Thyroid gland (tissue), 4 donors: Measurements from ENCODE around the gene MKNK2. TPM values are rescaled to one million over a fixed set of nuclear protein-coding genes. Genes with fewer than 3 reads are reported as not detected.

Experiments used
- DNase-seq, 2 donors: peaks; one replicate each; pipeline ENCODE4 v3.0.0-alpha.2; 2019
- H3K27ac ChIP-seq, 3 donors: fragments of 200-600 bp; sonication (generic); 1 replicate in 2 of 3; 2 replicates in 1 of 3; pipeline ENCODE4 v1.5.1; 2016 to 2019; ENCODE audit warnings: mild to moderate bottlenecking in 1 of 3, moderate library complexity in 1 of 3
- H3K27me3 ChIP-seq: fragments of 200-600 bp; sonication (generic); one replicate; pipeline ENCODE4 v1.5.1; 2019
- H3K36me3 ChIP-seq, 2 donors: fragments of 200-600 bp; sonication (generic); one replicate each; pipeline ENCODE4 v1.5.1; 2016 to 2019
- H3K4me1 ChIP-seq, 2 donors: fragments of 200-600 bp; sonication (generic); one replicate each; pipeline ENCODE4 v1.5.1; 2017 to 2019
- H3K4me3 ChIP-seq, 3 donors: fragments of 200-600 bp; sonication (generic); replicated peaks in 1 of 3; 1 replicate in 2 of 3; 2 replicates in 1 of 3; pipeline ENCODE4 v1.5.1; 2016; ENCODE audit warnings: mild to moderate bottlenecking in 1 of 3
- H3K9me3 ChIP-seq: fragments of 200-600 bp; sonication (generic); one replicate; pipeline ENCODE4 v1.5.1; 2017
- POLR2A ChIP-seq, 2 donors: fragments of 450-650 bp; IDR thresholded peaks; one replicate each; pipeline ENCODE4 v1.6.1; 2017; ENCODE audit warnings: antibody characterized with exemption in 2 of 2, mild to moderate bottlenecking in 2 of 2, moderate library complexity in 1 of 2
- WGBS, 2 donors: methylation state at CpG; one replicate each; pipeline ENCODE4 v1.1.5; 2017; 5-methylcytosine and 5-hydroxymethylcytosine counted together
- intact Hi-C: fragments of 100-400 bp; cut with DNase I; formaldehyde crosslinking; loops from one replicate; pipeline ENCODE4 v1.15.1; 2023
- total RNA-seq, 4 donors: library from RNA; depleted of rRNA; stranded (reverse); fragments of >200 nt; gene quantifications; one replicate each; pipeline ENCODE4 v1.2.3, GENCODE V29; 2016
- TF ChIP-seq, protein P1 (sequence below), 6 experiments: fragments of 200-600 bp in 3 of 6; fragments of 450-650 bp in 3 of 6; sonication (generic) in 3 of 6; IDR thresholded peaks; one replicate each; pipeline ENCODE4 v1.5.1; 2016 to 2019; ENCODE audit warnings: antibody characterized with exemption in 6 of 6, mild to moderate bottlenecking in 2 of 6, inconsistent platforms in 1 of 6, moderate library complexity in 1 of 6

Gene MKNK2
- total RNA-seq, 4 donors from 2014 or later, result 106 to 161 (median 123) TPM

- H3K27ac ChIP-seq, result no peak overlapping the region
- no peak for DNase-seq
- no peaks in the 10 kb centered on the region for H3K36me3 ChIP-seq
- no peak for TF ChIP-seq POLR2A (IDR thresholded peaks at IDR 0.05)
- TF ChIP-seq, protein P1, sequence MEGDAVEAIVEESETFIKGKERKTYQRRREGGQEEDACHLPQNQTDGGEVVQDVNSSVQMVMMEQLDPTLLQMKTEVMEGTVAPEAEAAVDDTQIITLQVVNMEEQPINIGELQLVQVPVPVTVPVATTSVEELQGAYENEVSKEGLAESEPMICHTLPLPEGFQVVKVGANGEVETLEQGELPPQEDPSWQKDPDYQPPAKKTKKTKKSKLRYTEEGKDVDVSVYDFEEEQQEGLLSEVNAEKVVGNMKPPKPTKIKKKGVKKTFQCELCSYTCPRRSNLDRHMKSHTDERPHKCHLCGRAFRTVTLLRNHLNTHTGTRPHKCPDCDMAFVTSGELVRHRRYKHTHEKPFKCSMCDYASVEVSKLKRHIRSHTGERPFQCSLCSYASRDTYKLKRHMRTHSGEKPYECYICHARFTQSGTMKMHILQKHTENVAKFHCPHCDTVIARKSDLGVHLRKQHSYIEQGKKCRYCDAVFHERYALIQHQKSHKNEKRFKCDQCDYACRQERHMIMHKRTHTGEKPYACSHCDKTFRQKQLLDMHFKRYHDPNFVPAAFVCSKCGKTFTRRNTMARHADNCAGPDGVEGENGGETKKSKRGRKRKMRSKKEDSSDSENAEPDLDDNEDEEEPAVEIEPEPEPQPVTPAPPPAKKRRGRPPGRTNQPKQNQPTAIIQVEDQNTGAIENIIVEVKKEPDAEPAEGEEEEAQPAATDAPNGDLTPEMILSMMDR (IDR thresholded peaks at IDR 0.05), result no peak
- peaks cover 9 to 13% of the 10 kb centered on the region in 2 donors for H3K4me1 ChIP-seq
- intact Hi-C loops, result loop anchor here (5.0 kb wide), 1 partner anchor 64 kb away; no protein-coding TSS in a partner anchor
- 92 to 96% methylated on average over 12 of the region's 12 CpGs for WGBS, 2 donors
- no peaks in the 10 kb centered on the region for H3K27me3 ChIP-seq
- H3K9me3 ChIP-seq, result no peaks in the 10 kb centered on the region
- no peak overlapping the region for H3K4me3 ChIP-seq
Measured at GRCh38 chr19:2011169-2011568, 39.9 kb downstream of the MKNK2 start.

GRCh38 chr19:2010135-2010668 lies 40.8 kb downstream of the MKNK2 start:
- TF ChIP-seq POLR2A (IDR thresholded peaks at IDR 0.05), result no peak
- TF ChIP-seq, protein P1 (IDR thresholded peaks at IDR 0.05), result no peak
- H3K4me3 ChIP-seq, result no peak overlapping the region
- intact Hi-C loops, result loop anchor here (5.0 kb wide), 1 partner anchor 63 kb away; no protein-coding TSS in a partner anchor
- no peaks in the 10 kb centered on the region for H3K36me3 ChIP-seq
- no peaks in the 10 kb centered on the region for H3K9me3 ChIP-seq
- H3K27ac ChIP-seq, result no peak overlapping the region
- 95 to 96% methylated on average over 17 to 20 of the region's 20 CpGs for WGBS, 2 donors
- DNase-seq, result no peak
- H3K27me3 ChIP-seq, result no peaks in the 10 kb centered on the region
- peaks cover 8 to 11% of the 10 kb centered on the region in 2 donors for H3K4me1 ChIP-seq

DNA sequence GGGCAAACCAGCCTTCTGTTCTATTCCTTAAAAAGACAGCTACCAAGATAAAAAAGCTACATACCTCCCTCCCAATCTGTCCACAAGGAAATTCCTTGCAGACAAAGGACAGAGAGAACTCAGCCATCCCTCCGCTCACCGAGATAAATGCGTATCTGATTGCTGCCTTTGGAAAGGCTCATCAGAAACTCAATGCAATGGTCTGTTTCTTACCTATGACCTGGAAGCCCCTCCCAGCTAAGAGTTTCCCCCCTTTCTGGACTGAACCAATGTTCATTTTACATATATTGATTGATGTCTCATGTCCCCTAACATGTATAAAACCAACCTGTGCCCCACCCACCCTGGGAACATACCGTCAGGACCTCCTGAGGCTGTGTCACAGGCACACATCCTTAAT lies 47.2 kb downstream of the MKNK2 start:
- no peak for DNase-seq
- no peak overlapping the region for H3K27ac ChIP-seq

GRCh38 chr19:1999856-2000515 lies 51.1 kb downstream of the MKNK2 start:
- Histone ChIP-seq H3K4me3 (no peak overlapping the region), H3K27ac (no peak overlapping the region), H3K9me3 (no peaks in the 10 kb centered on the region), H3K27me3 (no peaks in the 10 kb centered on the region), H3K4me1 (peaks cover 0 to 4% of the 10 kb centered on the region in 2 donors), H3K36me3 (peaks cover 0 to 26% of the 10 kb centered on the region in 2 donors)
- no peak for DNase-seq
- WGBS, 2 donors, result 91 to 94% methylated on average over 26 of the region's 26 CpGs
- TF ChIP-seq POLR2A (IDR thresholded peaks at IDR 0.05), result no peak
- TF ChIP-seq, protein P1 (IDR thresholded peaks at IDR 0.05), result no peak
- intact Hi-C loops, result no loop called here

More for the DNA sequence above, 47.2 kb downstream of the MKNK2 start:
- Histone ChIP-seq H3K27me3 (no peaks in the 10 kb centered on the region), H3K36me3 (peaks cover 0 to 17% of the 10 kb centered on the region in 2 donors), H3K9me3 (no peaks in the 10 kb centered on the region), H3K4me1 (peaks cover 5 to 7% of the 10 kb centered on the region in 2 donors), H3K4me3 (no peak overlapping the region)
- 92 to 97% methylated on average over 4 of the region's 4 CpGs for WGBS, 2 donors
- TF ChIP-seq, protein P1 (IDR thresholded peaks at IDR 0.05), result no peak
- TF ChIP-seq POLR2A (IDR thresholded peaks at IDR 0.05), result no peak
- intact Hi-C loops, result no loop called here
